Hepatocyte (in vitro differentiated cells): ENCODE data around the gene CREB3. TPM values are rescaled to one million over a fixed set of nuclear protein-coding genes. Genes with fewer than 3 reads are reported as not detected.
A peak's percentile ranks its signal among the peaks of the same experiment; 100 is the strongest.

ENCODE experiments used
- DNase-seq: peaks from one replicate; pipeline ENCODE4 v3.0.0-alpha.2; 2016; ENCODE audit warnings: low spot score
- H2AFZ ChIP-seq: fragments of 200-600 bp; sonication (generic); 2 replicates; pipeline ENCODE4 v1.6.0; 2016; ENCODE audit warnings: antibody characterized with exemption, mild to moderate bottlenecking
- H3K27ac ChIP-seq: fragments of 200-600 bp; sonication (generic); 2 replicates; pipeline ENCODE4 v1.5.1; 2016; ENCODE audit warnings: mild to moderate bottlenecking
- H3K27me3 ChIP-seq: fragments of 200-600 bp; sonication (generic); 2 replicates; pipeline ENCODE4 v1.6.1; 2016
- H3K36me3 ChIP-seq: fragments of 200-600 bp; sonication (generic); replicated peaks from 2 replicates; pipeline ENCODE4 v1.5.1; 2016; ENCODE audit warnings: low read depth; ENCODE audit not compliant: insufficient read depth
- H3K4me1 ChIP-seq: fragments of 200-600 bp; sonication (generic); 2 replicates; pipeline ENCODE4 v1.5.1; 2016; ENCODE audit warnings: mild to moderate bottlenecking, moderate library complexity; ENCODE audit not compliant: insufficient read depth
- H3K4me2 ChIP-seq: fragments of 200-600 bp; sonication (generic); 2 replicates; pipeline ENCODE4 v1.6.0; 2016
- H3K4me3 ChIP-seq: fragments of 200-600 bp; sonication (generic); 2 replicates; pipeline ENCODE4 v1.5.1; 2016; ENCODE audit warnings: mild to moderate bottlenecking
- H3K79me2 ChIP-seq: fragments of 200-600 bp; sonication (generic); 2 replicates; pipeline ENCODE4 v1.6.0; 2017; ENCODE audit warnings: mild to moderate bottlenecking
- H3K9me2 ChIP-seq: fragments of 200-600 bp; sonication (generic); replicated peaks from 2 replicates; pipeline ENCODE4 v1.6.0; 2017; ENCODE audit warnings: mild to moderate bottlenecking; ENCODE audit not compliant: insufficient read depth
- H3K9me3 ChIP-seq: fragments of 200-600 bp; sonication (generic); 2 replicates; pipeline ENCODE4 v1.5.1; 2016; ENCODE audit warnings: low read depth, mild to moderate bottlenecking
- H4K20me1 ChIP-seq: fragments of 200-600 bp; sonication (generic); 2 replicates; pipeline ENCODE4 v1.6.0; 2016; ENCODE audit warnings: mild to moderate bottlenecking; ENCODE audit not compliant: insufficient read depth, poor library complexity, severe bottlenecking
- EZH2 ChIP-seq: fragments of 200-600 bp; sonication (generic); IDR thresholded peaks from 2 replicates; pipeline ENCODE4 v1.6.1; 2016; ENCODE audit warnings: antibody characterized with exemption, mild to moderate bottlenecking, borderline replicate concordance
- EZH2phosphoT487 ChIP-seq: fragments of 200-600 bp; sonication (generic); IDR thresholded peaks from one replicate; pipeline ENCODE4 v1.6.1; 2018; ENCODE audit warnings: antibody characterized with exemption, mild to moderate bottlenecking, low read depth, moderate library complexity; ENCODE audit not compliant: unreplicated experiment, severe bottlenecking
- WGBS: methylation state at CpG from one replicate; pipeline ENCODE4 v1.1.6; 2016; ENCODE audit warnings: low lambda C conversion rate; ENCODE audit errors: missing lambda C conversion rate; 5-methylcytosine and 5-hydroxymethylcytosine counted together
- polyA plus RNA-seq: library from polyadenylated mRNA; unstranded; fragments of >200 nt; fragmentation: Nextera tagmentation; extraction: Ambion mirVana; gene quantifications from 2 replicates; pipeline ENCODE4 v1.2.1, GENCODE V29; 2016
- total RNA-seq: library from RNA; depleted of rRNA; stranded (reverse); fragments of >200 nt; gene quantifications from 2 replicates; pipeline ENCODE4 v1.2.3, GENCODE V29; 2014
- TF ChIP-seq, protein P1 (sequence below): fragments of 200-600 bp; sonication (generic); IDR thresholded peaks from 2 replicates; pipeline ENCODE4 v1.5.1; 2016; ENCODE audit warnings: antibody characterized with exemption, mild to moderate bottlenecking; ENCODE audit not compliant: poor library complexity

The CREB3 gene
- total and polyA plus RNA-seq, 2 experiments from 2014 or later, result 54.6 to 79.9 TPM

DNA sequence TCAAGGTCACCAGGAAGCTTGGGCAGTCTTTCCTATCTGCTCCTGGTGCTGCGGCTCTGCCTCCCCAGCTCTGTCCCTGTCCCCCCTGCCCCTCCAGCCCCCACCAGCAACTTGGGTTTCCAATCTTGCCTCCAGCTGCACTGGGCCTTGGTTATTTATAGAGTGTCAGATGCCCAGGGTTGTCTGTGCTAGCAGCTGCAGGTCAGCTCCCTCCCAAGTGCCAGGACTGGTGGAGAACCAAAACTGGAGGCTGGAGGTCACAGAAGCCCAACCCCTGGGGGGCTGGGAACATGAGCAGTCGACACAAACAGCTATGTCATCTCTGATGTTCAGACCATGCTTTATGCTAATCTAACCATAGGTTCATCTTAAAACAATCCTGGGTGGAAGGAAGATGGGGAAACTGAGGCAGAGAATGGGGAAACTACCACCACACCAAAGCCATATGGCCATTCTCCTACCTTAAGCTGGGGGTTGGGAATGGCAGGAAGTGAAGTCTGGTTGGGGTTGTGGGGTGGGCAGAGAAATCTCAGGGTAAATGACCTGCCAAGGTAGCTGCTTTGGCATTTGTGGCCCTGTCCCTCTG, 44.4 kb upstream of the CREB3 start:
- no peak for DNase-seq
- no peaks in the 10 kb centered on the region for H3K9me2 ChIP-seq
- H3K27ac ChIP-seq, result peak overlapping the region; percentile 94
- no peaks in the 10 kb centered on the region for H3K36me3 ChIP-seq
- H3K9me3 ChIP-seq, result no peaks in the 10 kb centered on the region
- WGBS, result 93% methylated on average over 2 of the region's 2 CpGs
- no peak overlapping the region for H2AFZ ChIP-seq
- TF ChIP-seq EZH2phosphoT487, result no peak
- no peaks in the 10 kb centered on the region for H4K20me1 ChIP-seq
- H3K27me3 ChIP-seq, result no peaks in the 10 kb centered on the region
- H3K79me2 ChIP-seq, result peaks cover 3% of the 10 kb centered on the region
- no peak overlapping the region for H3K4me3 ChIP-seq
- H3K4me1 ChIP-seq, result peaks cover 20% of the 10 kb centered on the region
- peak overlapping the region; percentile 99 for H3K4me2 ChIP-seq

- DNase-seq, result peak; percentile 48
- Histone ChIP-seq H3K36me3 (no peaks in the 10 kb centered on the region), H3K27ac (peak overlapping the region; percentile 94), H3K9me3 (no peaks in the 10 kb centered on the region), H3K79me2 (peaks cover 3% of the 10 kb centered on the region), H3K4me3 (peak overlapping the region; percentile 90), H3K4me2 (peak overlapping the region; percentile 99), H3K9me2 (no peaks in the 10 kb centered on the region), H2AFZ (peak overlapping the region; percentile 94), H4K20me1 (no peaks in the 10 kb centered on the region), H3K4me1 (peaks cover 20% of the 10 kb centered on the region), H3K27me3 (no peaks in the 10 kb centered on the region)
- WGBS, result 46% methylated on average over 12 of the region's 12 CpGs
- TF ChIP-seq, protein P1, sequence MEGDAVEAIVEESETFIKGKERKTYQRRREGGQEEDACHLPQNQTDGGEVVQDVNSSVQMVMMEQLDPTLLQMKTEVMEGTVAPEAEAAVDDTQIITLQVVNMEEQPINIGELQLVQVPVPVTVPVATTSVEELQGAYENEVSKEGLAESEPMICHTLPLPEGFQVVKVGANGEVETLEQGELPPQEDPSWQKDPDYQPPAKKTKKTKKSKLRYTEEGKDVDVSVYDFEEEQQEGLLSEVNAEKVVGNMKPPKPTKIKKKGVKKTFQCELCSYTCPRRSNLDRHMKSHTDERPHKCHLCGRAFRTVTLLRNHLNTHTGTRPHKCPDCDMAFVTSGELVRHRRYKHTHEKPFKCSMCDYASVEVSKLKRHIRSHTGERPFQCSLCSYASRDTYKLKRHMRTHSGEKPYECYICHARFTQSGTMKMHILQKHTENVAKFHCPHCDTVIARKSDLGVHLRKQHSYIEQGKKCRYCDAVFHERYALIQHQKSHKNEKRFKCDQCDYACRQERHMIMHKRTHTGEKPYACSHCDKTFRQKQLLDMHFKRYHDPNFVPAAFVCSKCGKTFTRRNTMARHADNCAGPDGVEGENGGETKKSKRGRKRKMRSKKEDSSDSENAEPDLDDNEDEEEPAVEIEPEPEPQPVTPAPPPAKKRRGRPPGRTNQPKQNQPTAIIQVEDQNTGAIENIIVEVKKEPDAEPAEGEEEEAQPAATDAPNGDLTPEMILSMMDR, result no peak
- TF ChIP-seq EZH2phosphoT487 (no peak), EZH2 (no peak)
Observed at GRCh38 chr9:35688558-35689541, 43.6 kb upstream of the CREB3 start.

DNA sequence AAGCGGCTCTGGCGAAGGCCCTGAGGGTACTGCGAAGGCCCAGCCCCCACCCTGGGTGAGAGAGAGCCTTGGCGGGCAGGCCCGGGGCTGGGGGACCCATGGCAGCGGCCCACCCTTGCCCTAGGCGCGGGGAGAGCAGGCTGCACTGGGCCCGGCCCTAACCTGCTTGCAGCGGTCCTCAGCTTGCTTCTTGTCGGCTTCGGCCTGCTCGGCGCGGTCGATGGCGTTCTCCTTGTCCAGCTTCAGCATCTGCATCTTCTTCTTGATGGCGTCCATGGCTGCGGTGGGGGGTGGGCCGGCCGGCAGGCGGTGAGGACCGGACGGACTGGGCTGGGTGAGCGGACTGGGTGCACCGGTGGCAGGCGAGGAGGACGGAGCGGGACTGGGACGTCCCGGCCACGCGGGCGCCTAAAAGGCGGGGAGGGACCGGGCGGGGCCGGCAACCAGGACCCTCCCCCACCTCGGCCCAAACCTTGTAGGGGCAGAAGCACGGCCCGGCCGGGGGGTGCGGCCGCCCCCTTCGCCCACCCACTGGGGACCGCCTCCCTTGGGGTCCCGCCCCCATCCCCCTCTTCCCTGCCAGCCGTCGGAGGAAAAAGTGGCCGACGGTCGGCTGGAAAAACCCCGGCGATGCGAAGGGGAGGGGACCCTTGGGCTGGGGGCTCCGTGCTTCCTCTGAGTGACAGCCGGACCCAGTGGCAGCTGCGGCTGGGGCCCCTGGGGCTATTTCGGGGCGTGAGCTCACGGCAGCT, 42.7 kb upstream of the CREB3 start, which contains the start of gene TPM2:
Gene TPM2, minus strand, starts transcription at position 384 of the 752 bp plus-strand sequence. Its CDS starts 108 bp downstream, at position 276.
- peak; percentile 60 for DNase-seq
- TF ChIP-seq EZH2phosphoT487 (no peak), EZH2 (no peak)
- TF ChIP-seq, protein P1, result no peak

More for the DNA sequence above, 42.7 kb upstream of the CREB3 start, which contains the start of gene TPM2:
- Histone ChIP-seq H3K27me3 (no peaks in the 10 kb centered on the region), H3K4me2 (peak within 1 kb of the TSS; percentile 99), H3K4me3 (peak within 1 kb of the TSS; percentile 90), H3K4me1 (peaks cover 20% of the 10 kb centered on the region), H3K9me3 (no peaks in the 10 kb centered on the region), H3K9me2 (no peaks in the 10 kb centered on the region), H3K79me2 (peaks cover 3% of the 10 kb centered on the region), H2AFZ (peak within 1 kb of the TSS; percentile 94), H3K27ac (peak within 1 kb of the TSS; percentile 94), H3K36me3 (no peaks in the 10 kb centered on the region), H4K20me1 (no peaks in the 10 kb centered on the region)
- 13% methylated on average over 31 of the region's 61 CpGs for WGBS
